Esophagus muscularis mucosa (tissue), 3 donors: Measurements from ENCODE around the gene DIPK1A.

Source experiments
- CTCF ChIP-seq, 3 experiments: fragments of 200-600 bp in 2 of 3; fragments of 450-650 bp in 1 of 3; sonication (generic) in 2 of 3; IDR thresholded peaks; one replicate each; pipeline ENCODE4 v1.5.1; 2017 to 2019; ENCODE audit warnings: antibody characterized with exemption in 3 of 3, mild to moderate bottlenecking in 2 of 3, moderate library complexity in 1 of 3
- POLR2A ChIP-seq: fragments of 450-650 bp; IDR thresholded peaks from one replicate; pipeline ENCODE4 v1.6.1; 2017; ENCODE audit warnings: antibody characterized with exemption, moderate library complexity, mild to moderate bottlenecking, low read depth

GRCh38 chr1:92881391-92881790 is 79.9 kb downstream of the DIPK1A start:
- no peak for TF ChIP-seq CTCF (IDR thresholded peaks at IDR 0.05)
- TF ChIP-seq POLR2A, result no peak
